HL-60/S4 treated with phorbol 12-myristate 13-acetate at 8.2 ng/mL for 4 days and 3 days (cell line): ENCODE results near the gene HTR2A.
"Not testable (repeated sequence)": the region's sequence is repeated elsewhere in the genome, so short reads cannot be mapped to it uniquely, and the experiment has no call there.

ENCODE experiments used
- in situ Hi-C: fragments of 300-500 bp; cut with MboI; formaldehyde crosslinking; loops from 2 replicates; pipeline ENCODE4 v1.15.0; 2022; ENCODE audit warnings: low sequenced_read_pairs

The HTR2A gene

DNA sequence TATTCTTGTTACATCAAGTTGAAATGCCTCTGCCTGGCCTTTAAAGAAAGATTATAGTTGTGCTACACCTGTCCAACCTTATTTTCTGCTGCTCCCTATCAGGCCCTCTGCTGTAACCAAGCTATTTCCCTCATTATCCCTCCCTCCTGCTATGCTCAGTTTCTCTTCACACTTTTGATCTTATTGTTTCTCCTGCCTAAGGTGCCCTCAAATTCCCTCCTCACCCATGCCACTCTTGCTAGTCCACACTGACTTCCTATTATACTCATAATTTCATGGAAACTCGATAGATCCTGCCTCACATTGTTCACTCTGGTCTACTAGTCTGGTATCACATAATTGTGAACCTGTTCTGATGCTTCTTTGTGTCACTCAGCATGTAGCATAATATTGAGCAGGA is 80.5 kb downstream of the HTR2A start:
- in situ Hi-C loops = no loop called here

DNA sequence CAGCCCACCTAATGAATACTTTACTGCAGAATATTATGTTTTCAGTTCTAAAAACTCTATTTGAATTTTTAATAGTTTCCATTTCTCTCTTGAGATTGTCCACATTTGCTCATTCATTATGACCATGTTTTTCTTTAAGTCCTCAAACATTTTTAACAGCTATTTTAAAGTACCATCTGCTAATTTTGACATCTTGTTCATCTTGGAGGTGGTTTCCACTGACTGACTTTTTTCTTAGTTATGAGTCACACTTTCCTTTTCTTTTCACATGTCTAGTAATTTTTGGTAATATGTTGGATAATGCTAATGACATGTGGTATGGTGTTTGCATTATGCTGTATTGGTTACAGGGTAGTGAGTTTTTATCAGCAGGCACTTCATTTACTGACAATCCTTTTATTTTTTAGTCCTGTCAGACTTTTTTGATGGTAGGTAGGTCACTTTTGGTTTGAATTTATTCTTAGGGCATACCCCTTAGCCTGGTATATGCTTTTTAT is 84.5 kb downstream of the HTR2A start:
- in situ Hi-C loops = no loop called here

DNA sequence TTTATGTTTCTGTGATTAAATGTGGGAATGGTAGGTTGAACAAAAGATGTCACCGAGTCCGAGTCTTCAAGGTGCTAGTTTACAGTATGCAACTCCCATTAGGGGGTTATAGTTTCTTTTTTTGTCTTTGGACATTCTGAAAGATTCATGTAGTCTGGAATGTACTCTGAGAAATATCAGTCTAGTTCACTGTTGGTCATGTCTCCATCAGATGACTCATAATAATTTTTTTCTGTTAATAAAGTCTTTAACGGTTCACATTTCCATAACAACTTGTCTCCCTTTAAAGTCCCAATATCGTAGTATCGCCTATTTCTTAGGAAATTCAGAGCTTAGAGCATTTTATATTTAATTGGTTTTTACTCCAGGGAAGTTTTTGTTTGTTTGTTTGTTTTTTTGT is 86.4 kb downstream of the HTR2A start:
- in situ Hi-C loops = no loop called here

DNA sequence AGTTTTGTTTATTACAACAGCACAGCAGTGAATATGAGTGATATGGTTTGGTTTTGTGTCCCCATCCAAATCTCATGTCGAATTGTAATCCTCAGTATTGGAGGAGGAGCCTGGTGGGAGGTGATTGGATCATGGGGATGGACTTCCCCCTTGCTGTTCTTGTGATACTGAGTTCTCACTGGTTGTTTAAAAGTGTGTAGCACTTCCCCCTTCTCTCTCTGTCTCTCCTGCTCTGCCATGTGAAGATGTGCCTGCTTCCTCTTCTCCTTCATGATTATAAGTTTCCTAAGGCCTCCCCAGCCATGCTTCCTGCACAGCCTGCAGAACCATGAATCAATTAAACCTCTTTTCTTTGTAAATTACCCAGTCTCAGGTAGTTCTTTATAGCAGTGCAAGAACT is 91.9 kb downstream of the HTR2A start:
- in situ Hi-C loops = not testable (repeated sequence)

DNA sequence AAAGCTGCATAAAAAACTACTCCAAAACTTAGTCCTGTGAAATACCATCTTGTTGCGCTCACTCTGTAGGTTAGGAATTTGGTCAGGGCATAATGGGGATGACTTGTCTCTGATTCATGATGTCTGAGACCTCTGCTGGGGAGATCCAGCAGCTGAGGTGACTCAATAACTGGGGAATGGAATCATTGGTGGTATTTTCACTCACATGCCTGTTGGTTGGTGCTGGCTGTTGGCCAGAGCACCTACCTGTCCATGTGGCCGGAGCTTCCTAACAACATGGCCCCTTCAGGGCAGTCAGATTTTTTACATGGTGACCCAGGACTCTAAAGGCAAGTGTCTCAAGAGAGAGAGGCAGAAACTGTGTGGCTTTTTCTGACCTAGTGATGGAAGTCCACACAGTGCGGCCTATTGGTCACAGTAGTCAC is 92.5 kb downstream of the HTR2A start:
- in situ Hi-C loops = no loop called here

DNA sequence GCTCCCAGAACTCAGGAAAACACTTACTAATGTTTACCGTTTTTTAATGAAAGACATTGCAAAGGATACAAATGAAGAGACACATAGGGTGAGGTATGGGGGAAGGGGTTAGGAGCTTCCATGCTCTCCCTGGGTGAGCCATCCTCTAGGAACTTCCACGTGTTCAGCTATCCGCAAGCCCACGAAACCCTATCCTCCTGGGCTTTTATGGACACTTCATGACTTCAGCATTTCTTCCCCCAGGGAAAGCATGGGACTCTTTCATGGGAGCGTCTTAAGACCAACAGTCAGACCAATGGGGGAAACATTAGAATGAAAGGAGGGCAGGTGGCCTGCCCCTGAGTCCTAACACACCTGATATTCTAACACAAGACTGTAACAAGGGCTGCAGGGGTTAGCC is 93.3 kb downstream of the HTR2A start:
- in situ Hi-C loops = no loop called here

DNA sequence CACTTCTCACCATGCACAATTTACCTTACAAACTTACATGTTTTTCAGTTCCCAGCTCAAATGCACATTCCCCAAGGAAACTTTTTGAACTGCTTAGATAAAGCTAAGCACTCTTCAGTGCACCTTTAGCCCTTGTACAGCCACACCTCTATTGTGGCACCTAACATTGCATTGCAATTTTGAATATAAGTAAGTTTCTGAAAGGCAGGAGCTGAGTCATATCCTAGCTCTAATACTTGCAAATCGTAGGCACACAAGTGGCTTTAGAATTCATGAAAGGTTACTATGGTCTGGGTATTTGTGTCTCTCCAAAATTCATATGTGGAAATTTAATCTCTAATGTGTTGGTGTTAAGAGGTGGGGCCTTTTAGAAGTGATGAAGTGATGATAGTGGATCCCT is 95.0 kb downstream of the HTR2A start:
- in situ Hi-C loops = no loop called here

DNA sequence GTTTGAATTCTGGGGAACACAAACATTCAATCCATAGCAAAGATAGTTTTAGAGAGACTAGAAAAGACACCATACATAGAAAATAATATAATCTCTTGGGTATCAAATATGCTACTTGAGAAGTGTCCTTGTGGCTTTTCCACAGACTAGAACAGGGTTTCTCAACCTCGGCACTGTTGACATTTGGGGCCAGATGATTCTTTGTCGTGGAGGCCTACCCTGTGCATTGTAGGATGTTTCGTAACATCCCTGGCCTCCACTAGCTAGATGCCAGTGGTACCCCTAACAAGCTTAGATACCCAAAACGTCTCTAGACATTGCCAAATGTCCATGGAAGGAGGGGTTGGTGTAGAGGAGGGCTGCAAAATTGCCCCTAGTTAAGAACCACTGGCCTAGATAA is 97.7 kb downstream of the HTR2A start:
- in situ Hi-C loops = no loop called here

DNA sequence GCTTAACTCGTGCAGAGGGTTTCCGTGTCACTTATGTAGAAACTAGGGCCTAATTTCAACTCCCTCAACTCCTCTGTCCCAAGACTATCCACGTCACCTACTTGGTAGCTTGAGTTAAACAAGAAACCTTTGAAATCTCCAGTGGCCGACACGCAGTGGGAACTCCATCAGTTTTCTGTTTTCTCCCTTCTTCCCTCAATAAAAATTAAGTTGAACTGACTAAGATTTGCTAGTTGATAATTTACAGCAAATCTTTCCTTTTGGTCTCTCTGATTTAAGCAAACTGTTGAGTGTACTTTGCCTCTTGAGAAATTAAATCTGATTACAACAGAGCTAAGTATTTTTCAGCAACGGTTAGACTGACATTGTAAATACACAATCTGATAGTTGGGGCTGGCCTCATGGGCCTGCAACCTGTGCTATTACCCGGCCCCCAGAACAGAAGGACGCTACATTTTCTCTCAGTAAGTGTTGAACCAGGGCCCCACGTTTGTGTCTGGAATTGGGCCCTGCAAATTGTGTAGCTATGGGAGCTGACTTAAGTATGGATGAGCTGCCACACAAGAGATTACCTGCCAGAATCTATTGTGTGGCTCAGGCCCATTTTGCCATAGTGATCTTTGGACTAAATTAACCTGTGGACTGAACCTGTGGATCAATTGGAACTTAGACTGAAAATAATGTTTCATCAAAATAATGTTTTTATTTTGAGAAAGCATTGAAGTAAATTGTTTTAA is 99.2 kb downstream of the HTR2A start:
- in situ Hi-C loops = no loop called here

DNA sequence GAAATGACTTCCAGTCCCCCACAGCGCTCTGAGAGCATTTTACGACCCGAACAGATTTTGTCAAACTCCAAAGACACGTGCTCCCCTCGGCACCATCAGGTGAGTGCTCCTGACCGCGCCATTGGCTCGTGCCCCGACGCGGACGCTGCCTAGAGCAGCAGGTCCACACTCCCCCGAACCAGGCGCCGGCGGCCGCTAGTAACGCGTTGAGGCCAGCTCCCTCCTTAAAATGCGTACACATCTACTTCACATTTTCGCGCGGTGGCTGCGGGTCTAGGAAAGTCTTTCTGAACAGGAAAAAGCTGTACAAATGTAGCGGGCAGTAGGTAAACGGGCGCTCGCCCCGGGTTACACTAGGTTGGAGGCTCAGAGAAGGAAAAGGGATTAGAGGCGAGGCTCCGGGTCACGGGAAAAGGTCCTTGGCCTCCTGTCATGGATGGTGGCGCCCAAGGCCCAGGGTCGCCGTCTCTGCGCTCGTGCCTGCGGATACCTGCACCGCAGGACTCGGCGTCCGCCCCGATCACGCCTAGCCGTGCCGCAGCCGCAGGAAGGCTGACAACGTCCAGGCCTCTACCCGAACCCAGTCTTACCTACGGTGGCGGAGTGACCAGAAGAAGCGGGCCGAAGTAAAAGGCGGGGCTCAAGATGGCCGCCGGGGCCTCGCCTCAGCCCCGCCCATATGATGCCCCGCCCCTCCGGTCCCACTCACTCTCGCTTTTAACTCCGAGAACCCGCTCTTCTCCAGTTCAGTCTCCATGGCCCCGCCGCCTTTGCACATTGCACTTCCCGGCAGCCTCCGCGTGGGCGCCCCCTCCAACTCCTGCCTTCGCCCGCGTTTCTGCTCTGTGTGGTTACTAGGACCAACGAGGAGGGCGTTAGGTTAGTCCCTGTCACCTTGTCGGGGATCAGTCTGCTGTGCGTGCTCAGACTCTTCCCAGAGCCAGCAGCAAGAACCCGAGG is 100.1 kb downstream of the HTR2A start, which contains the start of gene ESD:
Gene ESD, minus strand, starts transcription at position 647 of the 960 bp plus-strand sequence. CDS start 5,748 bp downstream, outside the sequence.
- in situ Hi-C loops = no loop called here

DNA sequence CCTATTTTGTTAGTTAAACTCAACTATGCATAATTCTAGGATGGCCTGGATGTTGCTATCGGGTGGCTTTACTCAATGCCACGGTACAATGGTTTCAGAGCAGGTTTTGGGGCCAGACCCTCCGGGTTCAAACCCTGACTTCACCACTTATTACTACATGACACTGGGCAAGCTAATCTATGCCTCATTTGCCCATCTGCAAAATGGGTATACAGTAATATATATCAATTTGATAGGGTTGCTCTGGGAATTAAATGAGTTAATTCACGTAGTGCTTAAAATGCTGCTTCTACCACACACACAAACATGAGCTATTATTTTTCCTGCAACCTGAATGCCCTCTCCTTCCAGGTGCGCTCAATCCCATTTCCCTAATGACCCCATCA is 100.7 kb downstream of the HTR2A start:
- in situ Hi-C loops = no loop called here

DNA sequence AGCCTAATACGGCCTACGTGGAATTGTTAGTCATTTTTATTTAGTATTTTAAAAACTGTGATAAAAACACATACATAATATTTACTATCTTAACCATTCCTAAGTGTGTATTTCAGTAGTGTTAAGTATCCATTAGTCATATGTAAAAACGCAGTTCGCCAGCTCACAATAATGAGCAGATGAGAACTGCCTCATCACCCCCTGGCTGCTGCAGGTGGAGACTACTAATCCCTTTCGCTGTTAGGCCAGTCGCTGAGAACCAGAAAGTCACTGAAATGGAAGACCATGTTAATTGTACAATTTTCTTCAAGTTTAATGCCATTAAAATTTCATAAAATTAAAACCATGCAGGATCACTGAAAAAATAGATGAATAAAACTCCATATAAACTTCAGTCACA is 101.5 kb downstream of the HTR2A start:
- in situ Hi-C loops = no loop called here

DNA sequence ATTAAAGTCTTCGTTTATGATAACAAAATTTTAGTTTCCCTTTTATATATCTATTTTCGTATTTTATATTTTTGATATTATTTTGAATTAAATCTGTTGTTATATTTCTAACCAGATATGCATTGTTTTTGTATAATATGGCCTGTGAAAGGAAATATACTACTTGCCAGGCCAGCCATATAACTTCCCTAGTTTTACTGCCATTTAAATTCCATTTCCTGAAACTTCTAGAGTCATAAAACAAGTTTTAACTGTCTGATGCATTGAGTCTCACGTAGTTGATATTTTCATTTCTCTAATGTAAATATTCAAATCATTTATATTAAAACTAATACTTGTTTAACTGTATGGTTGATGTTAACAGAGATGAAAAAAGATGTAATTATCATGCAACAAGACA is 113.3 kb downstream of the HTR2A start:
- in situ Hi-C loops = no loop called here

DNA sequence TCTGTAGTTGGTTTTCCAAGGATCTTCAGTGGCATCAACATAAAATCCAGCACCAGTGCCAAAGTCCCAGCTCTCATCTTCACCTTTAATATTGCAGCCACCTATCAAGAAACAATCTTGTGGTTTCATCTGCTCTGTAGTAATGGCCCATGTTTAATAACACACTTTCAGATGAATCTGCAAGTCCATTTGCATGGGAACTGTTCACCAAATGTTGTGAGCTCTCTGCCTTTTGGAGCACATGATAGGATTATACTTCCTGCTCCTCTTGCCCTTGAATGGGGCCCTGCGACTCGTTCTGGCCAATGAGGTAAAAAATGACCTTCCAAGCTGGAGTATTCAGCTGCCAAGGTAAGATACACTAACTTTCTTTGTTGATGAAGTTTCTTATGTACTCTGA is 114.2 kb downstream of the HTR2A start:
- in situ Hi-C loops = no loop called here

DNA sequence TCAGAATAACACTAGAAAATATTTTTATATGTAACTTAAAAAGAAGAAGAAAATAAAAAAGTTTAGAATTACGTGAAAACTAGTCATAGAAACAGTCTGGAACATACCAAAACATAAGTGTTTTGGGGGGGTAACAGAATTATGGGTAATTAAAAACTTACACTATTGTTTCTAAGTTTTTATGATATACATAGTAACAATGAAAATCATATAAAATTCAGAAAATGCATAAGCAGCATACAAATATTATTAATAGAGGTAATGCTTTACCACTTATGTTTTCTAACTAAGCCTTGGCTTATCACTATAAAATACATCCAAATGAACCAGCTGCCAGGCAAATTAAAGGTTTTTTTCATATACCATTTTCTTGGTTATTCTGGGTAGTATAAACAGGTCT is 114.8 kb downstream of the HTR2A start:
- in situ Hi-C loops = no loop called here
